K562 (cell line): ENCODE measurements around the gene TEX54. TPM values are rescaled to one million over a fixed set of nuclear protein-coding genes. Genes with fewer than 3 reads are reported as not detected.

Experiments
- CEBPB ChIP-seq: fragments of 450-650 bp; IDR thresholded peaks from 2 replicates; pipeline ENCODE4 v1.6.1; 2016; ENCODE audit warnings: missing genetic modification characterization, missing compliant biosample characterization
- FUS ChIP-seq: fragments of 200-400 bp; formaldehyde crosslinking; optimal IDR thresholded peaks from 2 replicates; pipeline ENCODE3; 2017; ENCODE audit warnings: low read depth, low read length
- GATA2 ChIP-seq: sonication (generic); formaldehyde crosslinking; IDR thresholded peaks from 2 replicates; pipeline ENCODE4 v1.4.0; 2020; ENCODE audit warnings: mild to moderate bottlenecking, missing genetic modification reagents
- HMG20B ChIP-seq: fragments of 250-450 bp; sonication (Bioruptor Pico); IDR thresholded peaks from 2 replicates; pipeline ENCODE4 v1.5.0; 2021; ENCODE audit warnings: mild to moderate bottlenecking
- HNRNPL ChIP-seq: fragments of 200-400 bp; formaldehyde crosslinking; IDR thresholded peaks from 2 replicates; pipeline ENCODE4 v1.6.1; 2017; ENCODE audit warnings: low read depth, mild to moderate bottlenecking, low read length
- ILK ChIP-seq: fragments of 450-650 bp; IDR thresholded peaks from 2 replicates; pipeline ENCODE4 v1.6.1; 2016; ENCODE audit warnings: missing genetic modification characterization, low read depth, mild to moderate bottlenecking, missing compliant biosample characterization, moderate library complexity, borderline replicate concordance
- LCOR ChIP-seq: sonication (generic); formaldehyde crosslinking; IDR thresholded peaks from 2 replicates; pipeline ENCODE4 v1.8.0; 2022; ENCODE audit warnings: mild to moderate bottlenecking, missing genetic modification reagents
- MECOM ChIP-seq: fragments of 250-450 bp; sonication (Bioruptor Pico); IDR thresholded peaks from 2 replicates; pipeline ENCODE4 v1.8.0; 2022; ENCODE audit warnings: inconsistent platforms
- MEF2D ChIP-seq: conservative IDR thresholded peaks from 2 replicates; pipeline ENCODE4 v1.6.1; 2016; ENCODE audit warnings: low read depth, missing genetic modification characterization, missing compliant biosample characterization
- MXI1 ChIP-seq: IDR thresholded peaks from 2 replicates; pipeline ENCODE4 v1.6.1; 2011; ENCODE audit warnings: low read depth, mild to moderate bottlenecking, improper control_type of control experiment, low read length
- PKNOX1 ChIP-seq: fragments of 450-650 bp; IDR thresholded peaks from 2 replicates; pipeline ENCODE4 v1.6.1; 2016
- PURB ChIP-seq: sonication (generic); formaldehyde crosslinking; IDR thresholded peaks from 2 replicates; pipeline ENCODE4 v1.9.0; 2021; ENCODE audit warnings: low read depth, mild to moderate bottlenecking, missing genetic modification reagents
- RBM22 ChIP-seq: fragments of 200-400 bp; formaldehyde crosslinking; IDR thresholded peaks from 2 replicates; pipeline ENCODE4 v1.6.1; 2018; ENCODE audit warnings: low read length, low read depth; ENCODE audit not compliant: poor library complexity, severe bottlenecking
- RERE ChIP-seq: sonication (generic); formaldehyde crosslinking; IDR thresholded peaks from 2 replicates; pipeline ENCODE4 v1.8.0; 2023; ENCODE audit warnings: missing genetic modification reagents, mild to moderate bottlenecking, borderline replicate concordance
- RHOXF2B ChIP-seq: fragments of 250-450 bp; sonication (Bioruptor Pico); conservative IDR thresholded peaks from 2 replicates; pipeline ENCODE4 v1.5.1; 2021
- ZBTB11 ChIP-seq, 3 experiments: fragments of 200-800 bp in 1 of 3; fragments of 250-450 bp in 1 of 3; fragments of 450-650 bp in 1 of 3; sonication (Bioruptor Pico) in 1 of 3; sonication (Bioruptor generic) in 1 of 3; formaldehyde crosslinking in 1 of 3; IDR thresholded peaks; 2 replicates each; pipeline versions ENCODE4 v1.6.1 to v1.8.0; 2016 to 2022; ENCODE audit warnings: mild to moderate bottlenecking in 2 of 3, missing genetic modification characterization in 2 of 3, missing compliant biosample characterization in 1 of 3, moderate library complexity in 1 of 3
- ZNF239 ChIP-seq: fragments of 250-450 bp; sonication (Bioruptor Pico); IDR thresholded peaks from 2 replicates; pipeline ENCODE4 v1.4.0; 2020; ENCODE audit warnings: mild to moderate bottlenecking
- polyA plus RNA-seq, 8 experiments: library from polyadenylated mRNA; depleted of rRNA in 4 of 8; stranded (reverse) in 5 of 8; unstranded in 3 of 8; fragments of >200 nt; fragmentation: Nextera tagmentation in 2 of 8; fragmentation: Illumina TruSeq in 1 of 8; extraction: Ambion mirVana in 2 of 8; extraction: Trizol in 1 of 8; gene quantifications; 2 replicates each; pipeline versions ENCODE4 v1.2.1 to v1.2.3, GENCODE V29; 2011 to 2014; ENCODE audit warnings: inconsistent platforms in 1 of 8, missing spikeins in 1 of 8
- total RNA-seq, 7 experiments: library from RNA; depleted of rRNA in 6 of 7; stranded (reverse); fragments of >200 nt in 6 of 7; fragmentation: Illumina TruSeq in 2 of 7; extraction: Trizol in 2 of 7; gene quantifications; 2 replicates each; pipeline versions ENCODE4 v1.2.1 to v1.2.3, GENCODE V29; 2011 to 2021; ENCODE audit warnings: low replicate concordance in 1 of 7

TEX54 gene
- total and polyA plus RNA-seq, 9 of the 15 experiments (the other 6 are each of a cell fraction or from before 2014, with no cell fraction given) = not detected

GRCh38 chr11:62805076-62805892, 27.4 kb downstream of the TEX54 start, which contains the start of gene NXF1 (continued):
- peak; percentile 86; the same call in 1 of the 2 replicates for TF ChIP-seq RERE (CRISPR knock-in tag)
- peak; percentile 93 for TF ChIP-seq LCOR (CRISPR knock-in tag)
- TF ChIP-seq ZNF239 (CRISPR knock-in tag) = no peak; the same call in 1 of the 2 replicates
- peak; percentile 79; the same call in 1 of the 2 replicates for TF ChIP-seq HNRNPL
- TF ChIP-seq ZBTB11 (CRISPR knock-in tag; IDR thresholded peaks at IDR 0.05) = no peak
- peak; percentile 94 for TF ChIP-seq FUS
- TF ChIP-seq CEBPB (tag) = 0 out of 2 replicates have a peak, but pooled peaks have one; percentile 16
- peak; percentile 48 for TF ChIP-seq MXI1
- TF ChIP-seq PKNOX1 = peak; percentile 55
- no peak for TF ChIP-seq MECOM (CRISPR knock-in tag)
- no peak; the same call in 1 of the 2 replicates for TF ChIP-seq RHOXF2B (CRISPR knock-in tag)
- TF ChIP-seq GATA2 = no peak
- peak; percentile 99 for TF ChIP-seq RBM22
- no peak for TF ChIP-seq MEF2D (tag)
- no peak for TF ChIP-seq PURB (CRISPR knock-in tag)
- TF ChIP-seq HMG20B (CRISPR knock-in tag) = peak; percentile 61; the same call in 1 of the 2 replicates
- TF ChIP-seq ILK = no peak
